NCI-H1092 (cell line): ENCODE data around the gene PCMTD2.
"Not testable (repeated sequence)": the region's sequence is repeated elsewhere in the genome, so short reads cannot be mapped to it uniquely, and the experiment has no call there.

Experiments
- DNase-seq: peaks from one replicate; lab custom pipeline; 2025; lab: John Stamatoyannopoulos, UW

PCMTD2 gene

GRCh38 chr20:64287264-64287590 lies 31.7 kb downstream of the PCMTD2 start:
- not testable (repeated sequence) for DNase-seq

- DNase-seq, result not testable (repeated sequence)
Observed at GRCh38 chr20:64292167-64292566, 36.6 kb downstream of the PCMTD2 start.

GRCh38 chr20:64303086-64303485 lies 47.5 kb downstream of the PCMTD2 start:
- DNase-seq, result not testable (repeated sequence)

- not testable (repeated sequence) for DNase-seq
Observed at GRCh38 chr20:64313761-64314160, 58.2 kb downstream of the PCMTD2 start.

GRCh38 chr20:64315381-64315780 lies 59.8 kb downstream of the PCMTD2 start:
- DNase-seq, result not testable (repeated sequence)

- DNase-seq, result not testable (repeated sequence)
Observed at GRCh38 chr20:64315884-64316283, 60.3 kb downstream of the PCMTD2 start.

GRCh38 chr20:64316415-64317083 lies 61.0 kb downstream of the PCMTD2 start:
- DNase-seq, result not testable (repeated sequence)

- DNase-seq, result not testable (repeated sequence)
Observed at GRCh38 chr20:64317331-64317730, 61.8 kb downstream of the PCMTD2 start.

GRCh38 chr20:64318056-64318455 lies 62.5 kb downstream of the PCMTD2 start:
- DNase-seq, result not testable (repeated sequence)

GRCh38 chr20:64322031-64322789 lies 66.7 kb downstream of the PCMTD2 start:
- DNase-seq, result not testable (repeated sequence)
